ENCODE results near the gene FNDC11. TPM values are rescaled to one million over a fixed set of nuclear protein-coding genes. Genes with fewer than 3 reads are reported as not detected.
"Not testable (repeated sequence)": the region's sequence is repeated elsewhere in the genome, so short reads cannot be mapped to it uniquely, and the experiment has no call there.

Gene FNDC11
- total RNA-seq, 1 donor from 2014 or later: 1.3 TPM

DNA sequence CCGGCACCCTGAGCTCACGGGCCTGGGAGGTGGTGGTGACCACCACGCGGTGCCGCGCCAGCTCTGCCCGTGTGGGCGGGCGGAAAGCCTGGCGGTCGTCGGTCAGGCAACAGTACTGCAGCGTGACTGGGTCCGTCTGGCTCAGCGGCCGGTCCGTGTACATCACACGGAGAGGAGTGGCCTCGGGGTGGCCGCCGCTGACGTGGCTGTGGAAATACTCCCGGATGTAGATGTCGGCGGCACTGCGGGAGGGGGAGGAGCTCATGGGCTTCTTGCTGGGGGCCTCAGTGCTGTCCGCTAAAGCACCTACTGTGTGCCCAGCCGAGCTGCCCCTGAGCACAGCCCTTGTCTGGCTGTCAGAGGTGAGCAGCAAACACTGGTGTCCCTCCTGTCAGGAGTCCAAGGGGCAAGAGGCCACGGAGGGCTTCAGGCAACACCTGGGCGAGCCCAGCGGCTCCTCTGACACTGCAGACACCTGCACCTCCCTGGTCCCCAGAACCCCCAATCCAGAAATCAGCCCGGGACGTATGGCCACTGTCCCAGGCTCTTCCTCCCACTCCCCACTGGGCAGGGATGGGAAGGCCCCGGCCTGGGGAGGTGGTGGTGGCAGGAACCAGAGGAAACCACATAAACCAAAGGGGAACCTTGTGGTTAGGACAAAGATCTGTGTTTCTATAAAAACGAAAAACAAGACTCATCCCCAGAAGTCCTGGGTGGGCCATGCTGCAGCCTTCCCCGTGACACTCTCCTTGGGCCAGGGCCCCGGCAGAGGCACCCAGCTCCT is 13.6 kb downstream of the FNDC11 start:
- Mint-ChIP-seq H3K27me3 (ENCODE audit: unreplicated experiment) (peaks cover 3% of the 10 kb centered on the region), H3K9me3 (ENCODE audit: unreplicated experiment) (no peaks in the 10 kb centered on the region), H3K27ac (ENCODE audit: unreplicated experiment) (no peak overlapping the region), H3K4me3 (ENCODE audit: unreplicated experiment) (no peak overlapping the region), H3K4me1 (ENCODE audit: unreplicated experiment) (no peaks in the 10 kb centered on the region), H3K36me3 (ENCODE audit: low read depth, unreplicated experiment) (no peaks in the 10 kb centered on the region)
- TF ChIP-seq CTCF (IDR thresholded peaks at IDR 0.05; ENCODE audit: unreplicated experiment): no peak
- DNase-seq (ENCODE audit: low spot score): no peak

DNA sequence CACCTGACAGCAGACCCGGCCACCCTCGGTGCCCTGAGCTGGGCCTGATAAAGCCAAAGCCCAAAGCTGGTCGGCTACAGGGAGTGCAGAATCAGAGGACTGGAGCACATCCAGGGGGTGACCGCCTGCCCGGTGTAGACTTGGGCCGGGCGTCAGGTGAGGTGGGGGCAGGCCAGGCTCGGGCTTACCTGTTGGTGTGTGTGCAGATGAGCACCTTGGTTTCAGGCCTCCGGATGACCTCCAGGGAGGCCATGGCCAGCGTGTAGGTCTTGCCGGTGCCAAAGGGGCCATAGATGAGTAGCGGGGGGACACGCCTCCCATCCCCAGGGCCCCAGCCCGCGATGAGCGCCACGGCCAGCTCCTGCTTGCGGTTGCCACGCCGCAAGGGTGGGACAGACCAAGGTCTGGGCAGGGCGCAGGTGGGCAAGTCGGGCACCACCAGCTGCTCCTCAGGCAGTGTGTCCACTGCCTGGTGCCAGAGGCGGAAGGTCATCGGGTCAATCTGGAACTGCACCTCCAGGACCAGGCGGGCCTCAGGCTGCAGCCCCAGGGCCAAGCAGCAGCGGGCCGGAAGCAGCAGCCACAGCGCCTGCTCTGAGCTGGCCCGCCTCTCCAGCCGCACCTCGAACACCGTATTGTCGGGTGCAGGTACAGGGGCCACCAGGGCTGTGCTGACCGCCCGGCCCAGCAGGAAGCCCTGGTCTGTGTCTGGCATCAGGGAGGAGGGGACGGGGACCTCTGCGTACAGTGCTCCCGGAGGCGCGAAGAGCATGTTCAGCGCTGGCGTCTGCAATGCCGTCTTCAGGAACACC is 14.4 kb downstream of the FNDC11 start:
- H3K4me3 Mint-ChIP-seq (ENCODE audit: unreplicated experiment): no peak overlapping the region
- H3K36me3 Mint-ChIP-seq (ENCODE audit: low read depth, unreplicated experiment): no peaks in the 10 kb centered on the region
- H3K27me3 Mint-ChIP-seq (ENCODE audit: unreplicated experiment): peaks cover 3% of the 10 kb centered on the region
- no peak for TF ChIP-seq CTCF (IDR thresholded peaks at IDR 0.05; ENCODE audit: unreplicated experiment)
- H3K27ac Mint-ChIP-seq (ENCODE audit: unreplicated experiment): no peak overlapping the region
- DNase-seq (ENCODE audit: low spot score): no peak
- no peaks in the 10 kb centered on the region for H3K9me3 Mint-ChIP-seq (ENCODE audit: unreplicated experiment)
- H3K4me1 Mint-ChIP-seq (ENCODE audit: unreplicated experiment): no peaks in the 10 kb centered on the region

GRCh38 chr20:63568986-63569949 is 15.3 kb downstream of the FNDC11 start:
- no peak for TF ChIP-seq CTCF (IDR thresholded peaks at IDR 0.05; ENCODE audit: unreplicated experiment)
- H3K36me3 Mint-ChIP-seq (ENCODE audit: low read depth, unreplicated experiment): no peaks in the 10 kb centered on the region

GRCh38 chr20:63570281-63571086 is 16.5 kb downstream of the FNDC11 start:
- no peak for TF ChIP-seq CTCF (IDR thresholded peaks at IDR 0.05; ENCODE audit: unreplicated experiment)
- Mint-ChIP-seq H3K27me3 (ENCODE audit: unreplicated experiment) (peaks cover 2% of the 10 kb centered on the region), H3K36me3 (ENCODE audit: low read depth, unreplicated experiment) (no peaks in the 10 kb centered on the region), H3K27ac (ENCODE audit: unreplicated experiment) (no peak overlapping the region), H3K9me3 (ENCODE audit: unreplicated experiment) (no peaks in the 10 kb centered on the region), H3K4me1 (ENCODE audit: unreplicated experiment) (no peaks in the 10 kb centered on the region), H3K4me3 (ENCODE audit: unreplicated experiment) (no peak overlapping the region)
- DNase-seq (ENCODE audit: low spot score): no peak

More at GRCh38 chr20:63568986-63569949, 15.3 kb downstream of the FNDC11 start:
- Mint-ChIP-seq H3K4me3 (ENCODE audit: unreplicated experiment) (no peak overlapping the region), H3K4me1 (ENCODE audit: unreplicated experiment) (no peaks in the 10 kb centered on the region), H3K27ac (ENCODE audit: unreplicated experiment) (no peak overlapping the region), H3K27me3 (ENCODE audit: unreplicated experiment) (peaks cover 3% of the 10 kb centered on the region), H3K9me3 (ENCODE audit: unreplicated experiment) (no peaks in the 10 kb centered on the region)
- DNase-seq (ENCODE audit: low spot score): no peak

GRCh38 chr20:63571087-63571478 is 17.1 kb downstream of the FNDC11 start:
- H3K36me3 Mint-ChIP-seq (ENCODE audit: low read depth, unreplicated experiment); H3K9me3 Mint-ChIP-seq (ENCODE audit: unreplicated experiment); H3K4me3 Mint-ChIP-seq (ENCODE audit: unreplicated experiment); H3K4me1 Mint-ChIP-seq (ENCODE audit: unreplicated experiment); H3K27ac Mint-ChIP-seq (ENCODE audit: unreplicated experiment); DNase-seq (ENCODE audit: low spot score); H3K27me3 Mint-ChIP-seq (ENCODE audit: unreplicated experiment): not testable (repeated sequence)

All from endothelial cell (in vitro differentiated cells).